ENCODE results near the gene ATIC.

The ATIC gene

DNA sequence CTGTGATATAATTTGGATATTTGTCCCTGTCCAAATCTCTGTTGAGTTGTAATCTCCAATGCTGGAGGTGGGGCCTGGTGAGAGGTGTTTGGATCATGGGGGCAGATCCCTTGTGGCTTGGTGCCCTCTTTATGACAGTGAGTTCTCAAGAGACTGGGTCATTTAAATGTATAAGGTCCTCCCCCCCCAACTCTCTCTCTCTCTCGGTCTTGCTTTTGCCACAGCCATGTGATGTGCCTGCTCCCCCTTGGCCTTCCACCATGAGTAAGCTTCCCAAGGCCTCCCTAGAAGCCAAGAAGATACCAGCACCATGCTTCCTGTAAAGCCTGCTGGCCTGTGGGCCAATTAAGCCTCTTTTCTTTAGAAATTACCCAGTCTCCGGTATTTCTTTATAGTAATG, 65.4 kb downstream of the ATIC start:
- DNase-seq (ENCODE audit: low spot score) = no peak
- in situ Hi-C loops (cut with MboI; ENCODE audit: low pct_unique_long_range_greater_than_20kb, low sequenced_read_pairs, unreplicated experiment) = no loop called here
- TF ChIP-seq, protein P1, sequence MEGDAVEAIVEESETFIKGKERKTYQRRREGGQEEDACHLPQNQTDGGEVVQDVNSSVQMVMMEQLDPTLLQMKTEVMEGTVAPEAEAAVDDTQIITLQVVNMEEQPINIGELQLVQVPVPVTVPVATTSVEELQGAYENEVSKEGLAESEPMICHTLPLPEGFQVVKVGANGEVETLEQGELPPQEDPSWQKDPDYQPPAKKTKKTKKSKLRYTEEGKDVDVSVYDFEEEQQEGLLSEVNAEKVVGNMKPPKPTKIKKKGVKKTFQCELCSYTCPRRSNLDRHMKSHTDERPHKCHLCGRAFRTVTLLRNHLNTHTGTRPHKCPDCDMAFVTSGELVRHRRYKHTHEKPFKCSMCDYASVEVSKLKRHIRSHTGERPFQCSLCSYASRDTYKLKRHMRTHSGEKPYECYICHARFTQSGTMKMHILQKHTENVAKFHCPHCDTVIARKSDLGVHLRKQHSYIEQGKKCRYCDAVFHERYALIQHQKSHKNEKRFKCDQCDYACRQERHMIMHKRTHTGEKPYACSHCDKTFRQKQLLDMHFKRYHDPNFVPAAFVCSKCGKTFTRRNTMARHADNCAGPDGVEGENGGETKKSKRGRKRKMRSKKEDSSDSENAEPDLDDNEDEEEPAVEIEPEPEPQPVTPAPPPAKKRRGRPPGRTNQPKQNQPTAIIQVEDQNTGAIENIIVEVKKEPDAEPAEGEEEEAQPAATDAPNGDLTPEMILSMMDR (IDR thresholded peaks at IDR 0.05; ENCODE audit: extremely low read depth, insufficient read depth, missing control alignments) = no peak

DNA sequence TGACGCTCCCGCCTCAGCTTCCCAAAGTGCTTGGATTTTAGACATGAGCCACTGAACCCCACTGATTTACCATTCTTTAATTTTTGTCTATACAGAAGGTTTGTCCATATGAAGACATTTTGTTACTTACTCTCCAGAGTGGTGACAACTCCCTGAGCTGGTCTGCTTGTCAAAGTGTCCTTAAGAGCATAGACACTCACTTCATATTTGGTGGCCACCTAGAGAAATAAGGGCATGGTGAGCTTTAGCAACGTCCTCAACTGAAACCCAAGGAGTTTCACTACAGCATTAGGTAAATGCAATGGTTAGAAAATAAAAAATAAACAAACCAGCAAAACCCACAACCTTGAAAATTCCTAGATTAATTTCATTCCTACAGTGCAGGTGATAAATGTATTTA, 66.2 kb downstream of the ATIC start:
- TF ChIP-seq, protein P1 (IDR thresholded peaks at IDR 0.05; ENCODE audit: extremely low read depth, insufficient read depth, missing control alignments) = no peak
- DNase-seq (ENCODE audit: low spot score) = no peak
- in situ Hi-C loops (cut with MboI; ENCODE audit: low pct_unique_long_range_greater_than_20kb, low sequenced_read_pairs, unreplicated experiment) = no loop called here

DNA sequence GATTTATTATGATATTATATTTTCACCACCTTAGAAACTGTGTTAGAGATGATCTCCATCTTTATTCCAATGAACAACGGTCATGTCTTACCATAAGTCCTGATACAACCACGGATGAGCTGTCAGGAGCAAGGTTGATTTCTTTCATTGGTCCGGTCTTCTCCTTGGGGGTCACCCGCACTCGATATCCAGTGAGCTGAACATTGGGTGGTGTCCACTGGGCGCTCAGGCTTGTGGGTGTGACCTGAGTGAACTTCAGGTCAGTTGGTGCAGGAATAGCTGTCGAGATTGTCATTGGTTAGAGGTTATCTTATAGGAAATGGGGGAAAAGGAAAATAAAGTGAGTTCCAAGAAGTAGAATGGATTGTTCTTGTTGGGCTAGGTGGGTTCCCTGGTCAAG, 67.2 kb downstream of the ATIC start:
- TF ChIP-seq, protein P1 (IDR thresholded peaks at IDR 0.05; ENCODE audit: extremely low read depth, insufficient read depth, missing control alignments) = no peak
- in situ Hi-C loops (cut with MboI; ENCODE audit: low pct_unique_long_range_greater_than_20kb, low sequenced_read_pairs, unreplicated experiment) = no loop called here
- no peak for DNase-seq (ENCODE audit: low spot score)

DNA sequence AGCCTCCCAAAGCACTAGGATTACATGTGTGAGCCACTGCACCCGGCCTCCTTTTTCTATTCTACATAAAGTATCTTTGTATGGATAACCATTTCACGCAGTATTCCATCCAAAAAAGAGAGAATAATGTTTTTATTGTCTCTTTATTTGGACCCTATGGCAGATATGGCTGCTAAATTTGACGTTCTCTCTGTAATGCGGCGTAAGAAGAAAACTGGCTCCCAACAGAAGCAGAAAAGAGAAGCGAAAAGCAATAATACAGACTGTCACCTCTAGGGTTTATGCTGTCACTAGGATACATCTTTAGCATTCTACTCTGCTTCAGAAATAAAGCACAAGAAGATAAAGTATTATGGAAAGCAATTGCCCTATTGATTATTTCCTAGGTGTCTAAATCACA, 68.1 kb downstream of the ATIC start:
- TF ChIP-seq, protein P1 (IDR thresholded peaks at IDR 0.05; ENCODE audit: extremely low read depth, insufficient read depth, missing control alignments) = no peak
- no peak for DNase-seq (ENCODE audit: low spot score)
- in situ Hi-C loops (cut with MboI; ENCODE audit: low pct_unique_long_range_greater_than_20kb, low sequenced_read_pairs, unreplicated experiment) = no loop called here

DNA sequence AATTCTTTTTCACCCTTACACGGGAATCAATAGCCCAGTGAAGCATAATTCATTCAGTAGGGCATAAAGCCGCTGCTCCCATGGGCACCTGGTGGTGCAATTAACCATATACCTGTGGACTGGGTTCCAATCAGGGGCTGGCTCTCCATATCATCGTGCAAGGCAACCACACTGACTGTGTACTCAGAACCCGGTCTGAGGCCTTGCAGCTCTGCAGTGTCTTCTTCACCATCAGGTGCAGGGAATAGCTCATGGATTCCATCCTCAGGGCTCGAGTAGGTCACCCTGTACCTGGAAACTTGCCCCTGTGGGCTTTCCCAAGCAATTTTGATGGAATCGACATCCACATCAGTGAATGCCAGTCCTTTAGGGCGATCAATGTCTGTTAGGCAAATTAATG, 68.8 kb downstream of the ATIC start:
- in situ Hi-C loops (cut with MboI; ENCODE audit: low pct_unique_long_range_greater_than_20kb, low sequenced_read_pairs, unreplicated experiment) = no loop called here
- no peak for DNase-seq (ENCODE audit: low spot score)
- TF ChIP-seq, protein P1 (IDR thresholded peaks at IDR 0.05; ENCODE audit: extremely low read depth, insufficient read depth, missing control alignments) = no peak

DNA sequence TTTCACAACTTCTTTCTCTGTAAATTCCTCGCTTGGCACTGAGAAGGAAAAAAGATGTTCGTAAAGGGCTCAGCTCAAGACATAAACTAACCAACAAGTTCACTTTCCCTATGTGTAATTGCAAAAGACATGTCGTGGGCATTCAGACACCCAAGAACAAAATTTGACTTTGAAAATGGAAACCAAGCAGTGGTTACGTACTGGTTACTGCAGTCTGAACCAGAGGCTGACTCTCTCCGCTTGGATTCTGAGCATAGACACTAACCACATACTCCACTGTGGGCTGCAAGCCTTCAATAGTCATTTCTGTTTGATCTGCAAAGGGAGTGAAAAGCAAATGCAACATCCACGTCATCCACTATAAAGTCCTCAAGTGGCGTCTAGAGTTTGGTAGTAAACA, 70.2 kb downstream of the ATIC start:
- in situ Hi-C loops (cut with MboI; ENCODE audit: low pct_unique_long_range_greater_than_20kb, low sequenced_read_pairs, unreplicated experiment) = no loop called here
- TF ChIP-seq, protein P1 (IDR thresholded peaks at IDR 0.05; ENCODE audit: extremely low read depth, insufficient read depth, missing control alignments) = no peak

DNA sequence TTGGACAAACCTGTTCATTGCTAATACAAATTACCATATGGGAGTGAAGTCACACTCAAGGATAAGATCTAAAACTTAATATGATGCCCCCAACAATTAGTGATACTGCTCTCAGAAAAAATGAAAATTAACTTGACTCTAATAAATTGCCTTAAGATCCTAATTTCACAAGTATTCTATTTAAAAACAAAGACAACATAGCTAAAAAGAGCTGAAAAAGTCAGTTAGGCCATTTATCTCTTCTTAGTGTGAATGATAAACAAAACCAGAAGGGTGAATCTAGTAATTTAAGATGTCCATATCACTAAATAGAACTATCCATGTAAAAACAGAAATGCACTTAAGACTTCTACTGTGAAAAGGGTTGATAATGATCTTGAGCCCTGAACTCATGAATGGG, 70.6 kb downstream of the ATIC start:
- TF ChIP-seq, protein P1 (IDR thresholded peaks at IDR 0.05; ENCODE audit: extremely low read depth, insufficient read depth, missing control alignments) = no peak
- in situ Hi-C loops (cut with MboI; ENCODE audit: low pct_unique_long_range_greater_than_20kb, low sequenced_read_pairs, unreplicated experiment) = no loop called here
- DNase-seq (ENCODE audit: low spot score) = no peak

More for the DNA sequence above, 70.2 kb downstream of the ATIC start:
- no peak for DNase-seq (ENCODE audit: low spot score)

Measured in GM13977 (cell line).